Liver (tissue), 9 donors: ENCODE data around the gene SV2B. TPM values are rescaled to one million over a fixed set of nuclear protein-coding genes. Genes with fewer than 3 reads are reported as not detected.

Experiments used
- DNase-seq: peaks from one replicate; pipeline ENCODE4 v3.0.0-alpha.2; 2017; ENCODE audit warnings: low spot score
- H3K27ac ChIP-seq, 2 donors: one replicate each; pipeline ENCODE4 v1.7.0; 2013; ENCODE audit warnings: inconsistent platforms in 2 of 2, low read length in 2 of 2, control low read depth in 1 of 2, low read depth in 1 of 2, mild to moderate bottlenecking in 1 of 2
- H3K27me3 ChIP-seq, 4 donors: one replicate each; pipeline versions ENCODE4 v1.6.1 to v1.7.0; 2013; ENCODE audit warnings: low read length in 3 of 4, inconsistent platforms in 1 of 4, mild to moderate bottlenecking in 1 of 4, moderate library complexity in 1 of 4; ENCODE audit not compliant: control insufficient read depth in 4 of 4, insufficient read depth in 4 of 4
- H3K36me3 ChIP-seq, 4 donors: one replicate each; pipeline versions ENCODE4 v1.6.1 to v1.7.0; 2013; ENCODE audit warnings: low read length in 3 of 4, mild to moderate bottlenecking in 3 of 4, low read depth in 1 of 4, moderate library complexity in 1 of 4; ENCODE audit not compliant: control insufficient read depth in 4 of 4, insufficient read depth in 3 of 4
- H3K4me1 ChIP-seq, 4 donors: one replicate each; pipeline versions ENCODE4 v1.6.1 to v1.7.0; 2013; ENCODE audit warnings: low read length in 3 of 4, mild to moderate bottlenecking in 3 of 4, moderate library complexity in 1 of 4; ENCODE audit not compliant: control insufficient read depth in 4 of 4, insufficient read depth in 4 of 4
- H3K4me3 ChIP-seq, 3 donors: one replicate each; pipeline versions ENCODE4 v1.6.1 to v1.7.0; 2013; ENCODE audit warnings: low read length in 3 of 3, control low read depth in 1 of 3, low read depth in 1 of 3, mild to moderate bottlenecking in 1 of 3
- H3K9ac ChIP-seq, 2 donors: one replicate each; pipeline ENCODE4 v1.7.0; 2013; ENCODE audit warnings: low read length in 2 of 2, mild to moderate bottlenecking in 2 of 2, moderate library complexity in 2 of 2, control low read depth in 1 of 2, low read depth in 1 of 2
- H3K9me3 ChIP-seq, 4 donors: one replicate each; pipeline versions ENCODE4 v1.6.1 to v1.7.0; 2013; ENCODE audit warnings: low read length in 3 of 4; ENCODE audit not compliant: control insufficient read depth in 4 of 4
- ATF3 ChIP-seq: IDR thresholded peaks from 2 replicates; pipeline ENCODE4 v1.6.1; 2016; ENCODE audit warnings: antibody characterized with exemption
- CTCF ChIP-seq: fragments of 150-350 bp; IDR thresholded peaks from 2 replicates; pipeline ENCODE4 v1.5.1; 2017; ENCODE audit warnings: improper control_type of control experiment, low read depth, low read length; ENCODE audit not compliant: missing input control
- EGR1 ChIP-seq, 2 donors: IDR thresholded peaks; 2 replicates each; pipeline ENCODE4 v1.6.1; 2016 to 2018; ENCODE audit warnings: antibody characterized with exemption in 2 of 2, low read depth in 2 of 2
- GABPA ChIP-seq, 2 donors: IDR thresholded peaks in 1 of 2; conservative IDR thresholded peaks in 1 of 2; 2 replicates each; pipeline ENCODE4 v1.6.1; 2016; ENCODE audit warnings: antibody characterized with exemption in 2 of 2, mild to moderate bottlenecking in 1 of 2, moderate library complexity in 1 of 2
- JUND ChIP-seq, 2 donors: IDR thresholded peaks; 2 replicates each; pipeline ENCODE4 v1.6.1; 2016; ENCODE audit warnings: antibody characterized with exemption in 2 of 2
- MAX ChIP-seq: IDR thresholded peaks from 2 replicates; pipeline ENCODE4 v1.6.1; 2016; ENCODE audit warnings: antibody characterized with exemption
- RAD21 ChIP-seq, 2 donors: IDR thresholded peaks; 2 replicates each; pipeline ENCODE4 v1.6.1; 2016; ENCODE audit warnings: antibody characterized with exemption in 2 of 2, mild to moderate bottlenecking in 2 of 2
- REST ChIP-seq: IDR thresholded peaks from 2 replicates; pipeline ENCODE4 v1.6.1; 2016; ENCODE audit warnings: antibody characterized with exemption, mild to moderate bottlenecking
- RXRA ChIP-seq, 2 donors: IDR thresholded peaks; 2 replicates each; pipeline ENCODE4 v1.6.1; 2017 to 2018; ENCODE audit warnings: antibody characterized with exemption in 2 of 2, mild to moderate bottlenecking in 1 of 2
- SP1 ChIP-seq: IDR thresholded peaks from 2 replicates; pipeline ENCODE4 v1.6.1; 2018; ENCODE audit warnings: antibody characterized with exemption, mild to moderate bottlenecking
- TAF1 ChIP-seq: conservative IDR thresholded peaks from 2 replicates; pipeline ENCODE4 v1.6.1; 2016; ENCODE audit warnings: antibody characterized with exemption, mild to moderate bottlenecking
- ZBTB33 ChIP-seq: IDR thresholded peaks from 2 replicates; pipeline ENCODE4 v1.6.1; 2016; ENCODE audit warnings: antibody characterized with exemption
- WGBS: extraction: QIAGEN DNeasy Blood & Tissue Kit; methylation state at CpG from one replicate; pipeline ENCODE4 v1.1.7; 2013; 5-methylcytosine and 5-hydroxymethylcytosine counted together
- polyA plus RNA-seq, 2 donors: library from polyadenylated mRNA; stranded (reverse) in 1 of 2; unstranded in 1 of 2; fragments of 200-250 nt in 1 of 2; fragments of >200 nt in 1 of 2; fragmentation: Nextera tagmentation in 1 of 2; extraction: Ambion mirVana in 1 of 2; gene quantifications; one replicate each; pipeline versions ENCODE4 v1.2.1 to v1.2.3, GENCODE V29; 2013 to 2015
- total RNA-seq, 2 donors: library from RNA; depleted of rRNA; stranded (reverse); fragments of >200 nt; gene quantifications; one replicate each; pipeline ENCODE4 v1.2.3, GENCODE V29; 2014
- donor health status: healthy.
- donor health status: healthy.
- donor health status: healthy.
- donor health status: healthy.
- donor health status: healthy.

SV2B gene
- total and polyA plus RNA-seq, 4 donors, result 0.08 to 0.16 (median 0.09) TPM; not detected in 1

- no peak overlapping the region for H3K4me3 ChIP-seq
- peaks cover 0 to 3% (median 1%) of the 10 kb centered on the region in 4 donors for H3K4me1 ChIP-seq
- no peaks in the 10 kb centered on the region for H3K36me3 ChIP-seq
- H3K9ac ChIP-seq, result no peak overlapping the region
- H3K9me3 ChIP-seq, result no peaks in the 10 kb centered on the region
- H3K27me3 ChIP-seq, result peaks cover 0 to 2% (median 0%) of the 10 kb centered on the region in 4 donors
- no peak for TF ChIP-seq RXRA (IDR thresholded peaks at IDR 0.05)
- TF ChIP-seq GABPA (IDR thresholded peaks at IDR 0.05 in 1 of 2, conservative IDR thresholded peaks at IDR 0.05 in 1 of 2), result no peak
- no peak for TF ChIP-seq JUND (IDR thresholded peaks at IDR 0.05)
- no peak for TF ChIP-seq SP1
- WGBS, result 87% methylated on average over 6 of the region's 6 CpGs
- H3K27ac ChIP-seq, result no peak overlapping the region
- no peak for DNase-seq
Measured at GRCh38 chr15:91298101-91298500, 198.0 kb downstream of the SV2B start.

- DNase-seq, result no peak
- WGBS, result 18% methylated on average over 11 of the region's 11 CpGs
- H3K9ac ChIP-seq, result no peak overlapping the region
Measured at GRCh38 chr15:91302588-91303439, 202.8 kb downstream of the SV2B start.

More at GRCh38 chr15:91302588-91303439, 202.8 kb downstream of the SV2B start:
- TF ChIP-seq ZBTB33, result no peak
- no peak for TF ChIP-seq ATF3
- no peak for TF ChIP-seq REST
- TF ChIP-seq CTCF, result peak; percentile 74
- TF ChIP-seq RXRA (IDR thresholded peaks at IDR 0.05), result no peak
- no peak for TF ChIP-seq JUND (IDR thresholded peaks at IDR 0.05)
- peak; percentile 98 to 99 for TF ChIP-seq RAD21 (IDR thresholded peaks at IDR 0.05)
- TF ChIP-seq SP1, result no peak
- no peak for TF ChIP-seq GABPA (IDR thresholded peaks at IDR 0.05 in 1 of 2, conservative IDR thresholded peaks at IDR 0.05 in 1 of 2)
- no peak for TF ChIP-seq MAX
- no peak for TF ChIP-seq TAF1
- no peak for TF ChIP-seq EGR1 (IDR thresholded peaks at IDR 0.05; ENCODE audit: low read depth in 2 of 2)
- peaks cover 0 to 8% (median 5%) of the 10 kb centered on the region in 4 donors for H3K4me1 ChIP-seq
- no peak overlapping the region for H3K27ac ChIP-seq
- no peaks in the 10 kb centered on the region for H3K36me3 ChIP-seq
- H3K9me3 ChIP-seq, result no peaks in the 10 kb centered on the region
- H3K4me3 ChIP-seq, result no peak overlapping the region
- H3K27me3 ChIP-seq, result no peaks in the 10 kb centered on the region
